HEK293 (cell line): ENCODE results near the gene CASD1.

Source experiments
- CTCF ChIP-seq: fragments of 450-650 bp; formaldehyde crosslinking; IDR thresholded peaks from 2 replicates; pipeline ENCODE4 v1.5.1; 2016; ENCODE audit warnings: missing biosample characterization, missing genetic modification characterization
- REST ChIP-seq: fragments of 450-650 bp; formaldehyde crosslinking; IDR thresholded peaks from 2 replicates; pipeline ENCODE4 v1.5.1; 2016; ENCODE audit warnings: missing biosample characterization, missing genetic modification characterization
- TCF7L2 ChIP-seq: IDR thresholded peaks from 2 replicates; pipeline ENCODE4 v1.6.1; 2011; ENCODE audit warnings: low read depth, mild to moderate bottlenecking, inconsistent platforms, low read length, moderate library complexity, borderline replicate concordance
- ZNF202 ChIP-seq: fragments of 450-650 bp; formaldehyde crosslinking; IDR thresholded peaks from 2 replicates; pipeline ENCODE4 v1.5.1; 2016; ENCODE audit warnings: missing biosample characterization, missing genetic modification characterization, borderline replicate concordance
- ZNF266 ChIP-seq: fragments of 450-650 bp; formaldehyde crosslinking; IDR thresholded peaks from 2 replicates; pipeline ENCODE4 v1.5.1; 2016; ENCODE audit warnings: missing biosample characterization, missing genetic modification characterization, low read depth
- ZNF324 ChIP-seq: fragments of 450-650 bp; formaldehyde crosslinking; IDR thresholded peaks from 2 replicates; pipeline ENCODE4 v1.5.1; 2016; ENCODE audit warnings: missing biosample characterization, missing genetic modification characterization

GRCh38 chr7:94472608-94473007 is 37.0 kb upstream of the CASD1 start:
- TF ChIP-seq CTCF (no peak), ZNF324 (tag by site-specific recombination) (no peak), REST (tag by site-specific recombination) (no peak), ZNF202 (tag by site-specific recombination) (no peak), TCF7L2 (no peak), ZNF266 (tag by site-specific recombination) (no peak)
